Liver (tissue), 9 donors: ENCODE results near the gene CSF2RB. TPM values are rescaled to one million over a fixed set of nuclear protein-coding genes. Genes with fewer than 3 reads are reported as not detected.

Experiments
- DNase-seq: peaks from one replicate; pipeline ENCODE4 v3.0.0-alpha.2; 2017; ENCODE audit warnings: low spot score
- H3K27ac ChIP-seq, 2 donors: one replicate each; pipeline ENCODE4 v1.7.0; 2013; ENCODE audit warnings: inconsistent platforms in 2 of 2, low read length in 2 of 2, control low read depth in 1 of 2, low read depth in 1 of 2, mild to moderate bottlenecking in 1 of 2
- H3K27me3 ChIP-seq, 4 donors: one replicate each; pipeline versions ENCODE4 v1.6.1 to v1.7.0; 2013; ENCODE audit warnings: low read length in 3 of 4, inconsistent platforms in 1 of 4, mild to moderate bottlenecking in 1 of 4, moderate library complexity in 1 of 4; ENCODE audit not compliant: control insufficient read depth in 4 of 4, insufficient read depth in 4 of 4
- H3K36me3 ChIP-seq, 4 donors: one replicate each; pipeline versions ENCODE4 v1.6.1 to v1.7.0; 2013; ENCODE audit warnings: low read length in 3 of 4, mild to moderate bottlenecking in 3 of 4, low read depth in 1 of 4, moderate library complexity in 1 of 4; ENCODE audit not compliant: control insufficient read depth in 4 of 4, insufficient read depth in 3 of 4
- H3K4me1 ChIP-seq, 4 donors: one replicate each; pipeline versions ENCODE4 v1.6.1 to v1.7.0; 2013; ENCODE audit warnings: low read length in 3 of 4, mild to moderate bottlenecking in 3 of 4, moderate library complexity in 1 of 4; ENCODE audit not compliant: control insufficient read depth in 4 of 4, insufficient read depth in 4 of 4
- H3K4me3 ChIP-seq, 3 donors: one replicate each; pipeline versions ENCODE4 v1.6.1 to v1.7.0; 2013; ENCODE audit warnings: low read length in 3 of 3, control low read depth in 1 of 3, low read depth in 1 of 3, mild to moderate bottlenecking in 1 of 3
- H3K9ac ChIP-seq, 2 donors: one replicate each; pipeline ENCODE4 v1.7.0; 2013; ENCODE audit warnings: low read length in 2 of 2, mild to moderate bottlenecking in 2 of 2, moderate library complexity in 2 of 2, control low read depth in 1 of 2, low read depth in 1 of 2
- H3K9me3 ChIP-seq, 4 donors: one replicate each; pipeline versions ENCODE4 v1.6.1 to v1.7.0; 2013; ENCODE audit warnings: low read length in 3 of 4; ENCODE audit not compliant: control insufficient read depth in 4 of 4
- EGR1 ChIP-seq, 2 donors: IDR thresholded peaks; 2 replicates each; pipeline ENCODE4 v1.6.1; 2016 to 2018; ENCODE audit warnings: antibody characterized with exemption in 2 of 2, low read depth in 2 of 2
- FOXA1 ChIP-seq: IDR thresholded peaks from 2 replicates; pipeline ENCODE4 v1.6.1; 2016; ENCODE audit warnings: antibody characterized with exemption
- FOXA2 ChIP-seq: IDR thresholded peaks from 2 replicates; pipeline ENCODE4 v1.6.1; 2016; ENCODE audit warnings: antibody characterized with exemption
- GABPA ChIP-seq, 2 donors: IDR thresholded peaks in 1 of 2; conservative IDR thresholded peaks in 1 of 2; 2 replicates each; pipeline ENCODE4 v1.6.1; 2016; ENCODE audit warnings: antibody characterized with exemption in 2 of 2, mild to moderate bottlenecking in 1 of 2, moderate library complexity in 1 of 2
- HNF4A ChIP-seq, 2 donors: conservative IDR thresholded peaks; 2 replicates each; pipeline ENCODE4 v1.6.1; 2016; ENCODE audit warnings: antibody characterized with exemption in 2 of 2, mild to moderate bottlenecking in 2 of 2
- HNF4G ChIP-seq: IDR thresholded peaks from 2 replicates; pipeline ENCODE4 v1.6.1; 2016; ENCODE audit warnings: antibody characterized with exemption
- JUND ChIP-seq, 2 donors: IDR thresholded peaks; 2 replicates each; pipeline ENCODE4 v1.6.1; 2016; ENCODE audit warnings: antibody characterized with exemption in 2 of 2
- NR2F2 ChIP-seq: IDR thresholded peaks from 2 replicates; pipeline ENCODE4 v1.6.1; 2016; ENCODE audit warnings: antibody characterized with exemption
- RAD21 ChIP-seq, 2 donors: IDR thresholded peaks; 2 replicates each; pipeline ENCODE4 v1.6.1; 2016; ENCODE audit warnings: antibody characterized with exemption in 2 of 2, mild to moderate bottlenecking in 2 of 2
- REST ChIP-seq: IDR thresholded peaks from 2 replicates; pipeline ENCODE4 v1.6.1; 2016; ENCODE audit warnings: antibody characterized with exemption, mild to moderate bottlenecking
- RXRA ChIP-seq, 2 donors: IDR thresholded peaks; 2 replicates each; pipeline ENCODE4 v1.6.1; 2017 to 2018; ENCODE audit warnings: antibody characterized with exemption in 2 of 2, mild to moderate bottlenecking in 1 of 2
- SP1 ChIP-seq: IDR thresholded peaks from 2 replicates; pipeline ENCODE4 v1.6.1; 2018; ENCODE audit warnings: antibody characterized with exemption, mild to moderate bottlenecking
- TAF1 ChIP-seq: conservative IDR thresholded peaks from 2 replicates; pipeline ENCODE4 v1.6.1; 2016; ENCODE audit warnings: antibody characterized with exemption, mild to moderate bottlenecking
- YY1 ChIP-seq: IDR thresholded peaks from 2 replicates; pipeline ENCODE4 v1.6.1; 2016; ENCODE audit warnings: antibody characterized with exemption, mild to moderate bottlenecking
- whole genome bisulfite sequencing: extraction: QIAGEN DNeasy Blood & Tissue Kit; methylation state at CpG from one replicate; pipeline ENCODE4 v1.1.7; 2013; 5-methylcytosine and 5-hydroxymethylcytosine counted together
- polyA plus RNA-seq, 2 donors: library from polyadenylated mRNA; stranded (reverse) in 1 of 2; unstranded in 1 of 2; fragments of 200-250 nt in 1 of 2; fragments of >200 nt in 1 of 2; fragmentation: Nextera tagmentation in 1 of 2; extraction: Ambion mirVana in 1 of 2; gene quantifications; one replicate each; pipeline versions ENCODE4 v1.2.1 to v1.2.3, GENCODE V29; 2013 to 2015
- total RNA-seq, 2 donors: library from RNA; depleted of rRNA; stranded (reverse); fragments of >200 nt; gene quantifications; one replicate each; pipeline ENCODE4 v1.2.3, GENCODE V29; 2014
- TF ChIP-seq, protein P1 (sequence below): fragments of 150-350 bp; IDR thresholded peaks from 2 replicates; pipeline ENCODE4 v1.5.1; 2017; ENCODE audit warnings: improper control_type of control experiment, low read depth, low read length; ENCODE audit not compliant: missing input control
- TF ChIP-seq, protein P2 (sequence below): IDR thresholded peaks from 2 replicates; pipeline ENCODE4 v1.6.1; 2016; ENCODE audit warnings: antibody characterized with exemption
- TF ChIP-seq, protein P3 (sequence below): IDR thresholded peaks from 2 replicates; pipeline ENCODE4 v1.6.1; 2016; ENCODE audit warnings: antibody characterized with exemption
- TF ChIP-seq, protein P4 (sequence below): IDR thresholded peaks from 2 replicates; pipeline ENCODE4 v1.6.1; 2016; ENCODE audit warnings: antibody characterized with exemption
- donor health status: healthy.
- donor health status: healthy.
- donor health status: healthy.
- donor health status: healthy.
- donor health status: healthy.

CSF2RB gene
- total and polyA plus RNA-seq, 4 donors = 0.72 to 10.5 (median 2.3) TPM

DNA sequence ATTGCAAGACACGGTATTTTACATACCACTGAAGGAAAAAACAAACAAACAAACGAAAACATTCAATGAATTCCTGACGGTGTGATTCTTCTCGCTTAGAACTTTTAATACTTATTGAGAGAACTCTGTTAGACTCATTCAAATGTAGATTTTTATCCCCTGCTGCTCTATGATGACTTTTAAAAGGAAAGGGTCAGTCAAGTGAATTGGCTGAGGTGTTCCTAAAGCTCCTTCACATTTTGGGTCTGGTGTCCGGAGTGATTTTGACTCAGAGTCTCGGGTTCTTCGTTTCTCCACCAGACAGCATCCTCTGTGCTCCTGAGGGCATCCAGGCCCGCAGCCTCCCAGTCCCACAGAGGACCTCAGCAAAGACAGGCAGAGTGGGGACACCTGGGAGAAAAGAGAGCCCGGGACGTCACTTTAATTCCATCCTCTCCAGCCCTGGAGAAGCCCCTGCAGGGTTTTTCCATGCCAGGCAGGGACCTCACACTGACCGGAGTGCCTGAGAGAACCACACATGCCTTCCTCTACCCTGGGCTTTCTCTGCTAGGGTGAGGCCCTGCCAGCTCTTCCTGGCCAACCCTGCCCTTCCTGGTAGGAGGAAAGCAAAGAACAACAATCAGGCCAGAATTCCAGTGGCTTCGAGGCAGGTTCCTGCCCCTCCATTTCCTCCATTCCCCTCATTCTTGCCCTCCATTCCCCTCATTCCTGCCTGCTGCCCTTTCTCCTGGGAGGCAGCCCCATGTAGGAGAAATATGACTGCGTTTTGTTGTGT is 1.4 kb upstream of the CSF2RB start (continued):
- TF ChIP-seq JUND (IDR thresholded peaks at IDR 0.05) (no peak), EGR1 (IDR thresholded peaks at IDR 0.05; ENCODE audit: low read depth in 2 of 2) (no peak)

DNA sequence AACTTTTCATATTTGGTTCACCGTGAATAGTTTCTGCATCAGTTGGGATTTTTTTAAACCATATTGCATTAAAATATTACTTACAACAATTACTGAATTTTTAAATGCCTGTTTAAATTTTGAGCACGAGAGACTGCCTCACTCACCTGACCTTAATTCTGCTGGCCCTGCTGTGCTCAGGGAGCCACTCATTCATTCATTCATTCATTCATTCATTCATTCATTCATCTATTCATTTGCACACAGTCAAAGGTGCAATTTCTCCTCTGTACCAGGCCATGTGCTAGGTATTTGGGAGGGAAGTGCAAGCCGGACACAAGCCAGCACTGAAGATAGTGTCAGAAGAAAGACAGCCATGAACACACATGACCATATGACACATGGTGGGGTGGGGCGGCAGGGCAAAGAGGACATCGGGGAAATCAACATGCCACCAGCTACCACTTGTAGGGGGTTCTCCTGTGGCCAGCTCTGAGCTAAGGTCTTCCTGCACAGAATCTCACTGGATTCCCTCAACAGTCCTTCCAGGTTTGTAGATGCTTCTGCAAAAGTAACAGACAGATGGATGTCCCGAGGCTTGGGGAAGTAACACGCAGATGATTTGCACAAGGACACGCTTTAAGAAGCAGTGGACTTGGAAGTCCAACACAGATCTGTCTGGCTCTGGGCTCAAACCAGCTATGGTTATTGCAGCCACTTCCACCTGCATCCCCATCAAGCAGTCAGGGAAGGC is 568 bp upstream of the CSF2RB start:
- no peak for DNase-seq
- WGBS = 84% methylated on average over 8 of the region's 8 CpGs
- H3K4me1 ChIP-seq = no peaks in the 10 kb centered on the region

More for the DNA sequence above, 568 bp upstream of the CSF2RB start:
- H3K9ac ChIP-seq = no peak overlapping the region
- H3K9me3 ChIP-seq = no peaks in the 10 kb centered on the region
- H3K36me3 ChIP-seq = no peaks in the 10 kb centered on the region
- TF ChIP-seq HNF4G (no peak), RAD21 (IDR thresholded peaks at IDR 0.05) (no peak), EGR1 (IDR thresholded peaks at IDR 0.05; ENCODE audit: low read depth in 2 of 2) (no peak), HNF4A (conservative IDR thresholded peaks at IDR 0.05) (no peak), SP1 (no peak), REST (no peak), FOXA2 (no peak), TAF1 (no peak), YY1 (no peak), NR2F2 (no peak), RXRA (IDR thresholded peaks at IDR 0.05) (no peak), FOXA1 (no peak), GABPA (IDR thresholded peaks at IDR 0.05 in 1 of 2, conservative IDR thresholded peaks at IDR 0.05 in 1 of 2) (no peak), JUND (IDR thresholded peaks at IDR 0.05) (no peak)
- TF ChIP-seq, protein P1, sequence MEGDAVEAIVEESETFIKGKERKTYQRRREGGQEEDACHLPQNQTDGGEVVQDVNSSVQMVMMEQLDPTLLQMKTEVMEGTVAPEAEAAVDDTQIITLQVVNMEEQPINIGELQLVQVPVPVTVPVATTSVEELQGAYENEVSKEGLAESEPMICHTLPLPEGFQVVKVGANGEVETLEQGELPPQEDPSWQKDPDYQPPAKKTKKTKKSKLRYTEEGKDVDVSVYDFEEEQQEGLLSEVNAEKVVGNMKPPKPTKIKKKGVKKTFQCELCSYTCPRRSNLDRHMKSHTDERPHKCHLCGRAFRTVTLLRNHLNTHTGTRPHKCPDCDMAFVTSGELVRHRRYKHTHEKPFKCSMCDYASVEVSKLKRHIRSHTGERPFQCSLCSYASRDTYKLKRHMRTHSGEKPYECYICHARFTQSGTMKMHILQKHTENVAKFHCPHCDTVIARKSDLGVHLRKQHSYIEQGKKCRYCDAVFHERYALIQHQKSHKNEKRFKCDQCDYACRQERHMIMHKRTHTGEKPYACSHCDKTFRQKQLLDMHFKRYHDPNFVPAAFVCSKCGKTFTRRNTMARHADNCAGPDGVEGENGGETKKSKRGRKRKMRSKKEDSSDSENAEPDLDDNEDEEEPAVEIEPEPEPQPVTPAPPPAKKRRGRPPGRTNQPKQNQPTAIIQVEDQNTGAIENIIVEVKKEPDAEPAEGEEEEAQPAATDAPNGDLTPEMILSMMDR = no peak
- TF ChIP-seq, protein P2, sequence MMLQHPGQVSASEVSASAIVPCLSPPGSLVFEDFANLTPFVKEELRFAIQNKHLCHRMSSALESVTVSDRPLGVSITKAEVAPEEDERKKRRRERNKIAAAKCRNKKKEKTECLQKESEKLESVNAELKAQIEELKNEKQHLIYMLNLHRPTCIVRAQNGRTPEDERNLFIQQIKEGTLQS = no peak
- TF ChIP-seq, protein P3, sequence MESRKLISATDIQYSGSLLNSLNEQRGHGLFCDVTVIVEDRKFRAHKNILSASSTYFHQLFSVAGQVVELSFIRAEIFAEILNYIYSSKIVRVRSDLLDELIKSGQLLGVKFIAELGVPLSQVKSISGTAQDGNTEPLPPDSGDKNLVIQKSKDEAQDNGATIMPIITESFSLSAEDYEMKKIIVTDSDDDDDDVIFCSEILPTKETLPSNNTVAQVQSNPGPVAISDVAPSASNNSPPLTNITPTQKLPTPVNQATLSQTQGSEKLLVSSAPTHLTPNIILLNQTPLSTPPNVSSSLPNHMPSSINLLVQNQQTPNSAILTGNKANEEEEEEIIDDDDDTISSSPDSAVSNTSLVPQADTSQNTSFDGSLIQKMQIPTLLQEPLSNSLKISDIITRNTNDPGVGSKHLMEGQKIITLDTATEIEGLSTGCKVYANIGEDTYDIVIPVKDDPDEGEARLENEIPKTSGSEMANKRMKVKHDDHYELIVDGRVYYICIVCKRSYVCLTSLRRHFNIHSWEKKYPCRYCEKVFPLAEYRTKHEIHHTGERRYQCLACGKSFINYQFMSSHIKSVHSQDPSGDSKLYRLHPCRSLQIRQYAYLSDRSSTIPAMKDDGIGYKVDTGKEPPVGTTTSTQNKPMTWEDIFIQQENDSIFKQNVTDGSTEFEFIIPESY = no peak
- TF ChIP-seq, protein P4, sequence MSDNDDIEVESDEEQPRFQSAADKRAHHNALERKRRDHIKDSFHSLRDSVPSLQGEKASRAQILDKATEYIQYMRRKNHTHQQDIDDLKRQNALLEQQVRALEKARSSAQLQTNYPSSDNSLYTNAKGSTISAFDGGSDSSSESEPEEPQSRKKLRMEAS = no peak
- no peak overlapping the region for H3K4me3 ChIP-seq
- H3K27me3 ChIP-seq = peaks cover 0 to 4% (median 0%) of the 10 kb centered on the region in 4 donors
- no peak overlapping the region for H3K27ac ChIP-seq
